GM23338 (cell line): ENCODE results near the gene JAZF1. TPM values are rescaled to one million over a fixed set of nuclear protein-coding genes. Genes with fewer than 3 reads are reported as not detected.

Experiments
- ATAC-seq: fragments of 200-7000 bp; cut with Tn5 transposase; 3 replicates; pipeline ENCODE4 v1.9.1; 2020
- DNase-seq: peaks from one replicate; pipeline ENCODE4 v3.0.0-alpha.2; 2015; ENCODE audit warnings: low spot score
- H2AFZ ChIP-seq: fragments of 200-600 bp; sonication (generic); 2 replicates; pipeline ENCODE4 v1.8.0; 2016; ENCODE audit warnings: antibody characterized with exemption, mild to moderate bottlenecking, moderate library complexity
- H3F3A ChIP-seq: fragments of 200-600 bp; sonication (generic); replicated peaks from 2 replicates; pipeline ENCODE4 v1.8.0; 2017; ENCODE audit warnings: antibody characterized with exemption, mixed run types, low read depth
- H3K27ac ChIP-seq: fragments of 200-600 bp; sonication (generic); 2 replicates; pipeline ENCODE4 v1.6.1; 2016; ENCODE audit warnings: low read depth
- H3K27me3 ChIP-seq: fragments of 200-600 bp; sonication (generic); 2 replicates; pipeline ENCODE4 v1.8.0; 2016; ENCODE audit warnings: mild to moderate bottlenecking, mixed run types, moderate library complexity; ENCODE audit not compliant: insufficient read depth
- H3K36me3 ChIP-seq: fragments of 200-600 bp; sonication (generic); 2 replicates; pipeline ENCODE4 v1.8.0; 2016; ENCODE audit warnings: mild to moderate bottlenecking; ENCODE audit not compliant: insufficient read depth
- H3K4me1 ChIP-seq: fragments of 200-600 bp; sonication (generic); 2 replicates; pipeline ENCODE4 v1.8.0; 2016; ENCODE audit warnings: mild to moderate bottlenecking, moderate library complexity; ENCODE audit not compliant: insufficient read depth
- H3K4me2 ChIP-seq: fragments of 200-600 bp; sonication (generic); 2 replicates; pipeline ENCODE4 v1.7.1; 2017; ENCODE audit warnings: mixed run types
- H3K4me3 ChIP-seq: fragments of 200-600 bp; sonication (generic); 2 replicates; pipeline ENCODE4 v1.6.1; 2016; ENCODE audit warnings: mixed run types
- H3K79me2 ChIP-seq: fragments of 200-600 bp; sonication (generic); replicated peaks from 2 replicates; pipeline ENCODE4 v1.8.0; 2017; ENCODE audit warnings: mild to moderate bottlenecking; ENCODE audit not compliant: insufficient read depth
- H3K9me2 ChIP-seq: fragments of 200-600 bp; sonication (generic); 2 replicates; pipeline ENCODE4 v1.8.0; 2017; ENCODE audit not compliant: insufficient read depth
- H4K20me1 ChIP-seq: fragments of 200-600 bp; sonication (generic); replicated peaks from 2 replicates; pipeline ENCODE4 v1.8.0; 2017; ENCODE audit warnings: mild to moderate bottlenecking; ENCODE audit not compliant: insufficient read depth
- H3K27ac Mint-ChIP-seq: 2 replicates; pipeline ENCODE4 v1.8.0; 2020; ENCODE audit warnings: inconsistent platforms, mild to moderate bottlenecking, moderate library complexity, mixed read lengths
- H3K27me3 Mint-ChIP-seq: 3 replicates; pipeline ENCODE4 v1.8.0; 2022; ENCODE audit warnings: low read depth, mild to moderate bottlenecking, moderate library complexity, mixed read lengths, inconsistent platforms; ENCODE audit not compliant: insufficient read depth, poor library complexity
- H3K36me3 Mint-ChIP-seq: 3 replicates; pipeline ENCODE4 v1.8.0; 2021; ENCODE audit warnings: low read depth, mild to moderate bottlenecking, inconsistent platforms, moderate library complexity, mixed read lengths
- H3K4me1 Mint-ChIP-seq: 3 replicates; pipeline ENCODE4 v1.8.0; 2020; ENCODE audit warnings: mild to moderate bottlenecking, inconsistent platforms, mixed read lengths
- H3K4me3 Mint-ChIP-seq: 3 replicates; pipeline ENCODE4 v1.8.0; 2021; ENCODE audit warnings: moderate library complexity, mild to moderate bottlenecking, inconsistent platforms, mixed read lengths
- H3K9me3 Mint-ChIP-seq: 3 replicates; pipeline ENCODE4 v1.8.0; 2020; ENCODE audit warnings: moderate library complexity, mild to moderate bottlenecking, inconsistent platforms, mixed read lengths
- ETS1 ChIP-seq: IDR thresholded peaks from 2 replicates; pipeline ENCODE4 v1.6.1; 2016; ENCODE audit warnings: antibody characterized with exemption
- EZH2 ChIP-seq: fragments of 200-600 bp; sonication (generic); IDR thresholded peaks from one replicate; pipeline ENCODE4 v1.8.0; 2017; ENCODE audit warnings: antibody characterized with exemption, mild to moderate bottlenecking, low read depth; ENCODE audit not compliant: unreplicated experiment
- JUNB ChIP-seq: IDR thresholded peaks from one replicate; pipeline ENCODE4 v1.6.1; 2016; ENCODE audit warnings: antibody characterized with exemption; ENCODE audit not compliant: unreplicated experiment
- POLR2AphosphoS5 ChIP-seq: IDR thresholded peaks from 2 replicates; pipeline ENCODE4 v1.6.1; 2016; ENCODE audit warnings: antibody characterized with exemption, low read depth
- REST ChIP-seq: IDR thresholded peaks from one replicate; pipeline ENCODE4 v1.6.1; 2018; ENCODE audit warnings: antibody characterized with exemption; ENCODE audit not compliant: unreplicated experiment
- STAT1 ChIP-seq: IDR thresholded peaks from one replicate; pipeline ENCODE4 v1.6.1; 2016; ENCODE audit warnings: antibody characterized with exemption; ENCODE audit not compliant: unreplicated experiment
- ZNF331 ChIP-seq: fragments of 250-450 bp; sonication (Bioruptor Pico); IDR thresholded peaks from 2 replicates; pipeline ENCODE4 v1.5.0; 2020; ENCODE audit warnings: low read depth, mild to moderate bottlenecking, moderate library complexity
- polyA plus RNA-seq: library from polyadenylated mRNA; unstranded; fragments of >200 nt; fragmentation: Nextera tagmentation; extraction: Ambion mirVana; gene quantifications from 2 replicates; pipeline ENCODE4 v1.2.1, GENCODE V29; 2016
- total RNA-seq: library from RNA; depleted of rRNA; stranded (reverse); fragments of >200 nt; shearing (Covaris generic); gene quantifications from 2 replicates; pipeline ENCODE4 v1.2.3, GENCODE V29; 2014

JAZF1 gene
- total and polyA plus RNA-seq, 2 experiments from 2014 or later = 12.2 to 22.2 TPM

- no peaks in the 10 kb centered on the region for H3K4me1 Mint-ChIP-seq
- H3K4me2 ChIP-seq = no peak overlapping the region
- H3K27me3 Mint-ChIP-seq = peaks cover 6% of the 10 kb centered on the region
Observed at GRCh38 chr7:27812706-27813105, 367.9 kb downstream of the JAZF1 start.

GRCh38 chr7:27810186-27810585 is 370.4 kb downstream of the JAZF1 start:
- H3K4me1 Mint-ChIP-seq = no peaks in the 10 kb centered on the region
- H3K27ac Mint-ChIP-seq = no peak overlapping the region
- Histone ChIP-seq H3K4me3 (no peak overlapping the region), H3F3A (no peaks in the 10 kb centered on the region), H4K20me1 (no peaks in the 10 kb centered on the region), H2AFZ (no peak overlapping the region), H3K79me2 (no peaks in the 10 kb centered on the region), H3K4me2 (no peak overlapping the region), H3K36me3 (no peaks in the 10 kb centered on the region), H3K27me3 (no peaks in the 10 kb centered on the region), H3K27ac (no peak overlapping the region), H3K4me1 (no peaks in the 10 kb centered on the region), H3K9me2 (no peaks in the 10 kb centered on the region)
- no peak overlapping the region for H3K4me3 Mint-ChIP-seq
- H3K9me3 Mint-ChIP-seq = no peaks in the 10 kb centered on the region
- H3K27me3 Mint-ChIP-seq = peaks cover 3% of the 10 kb centered on the region
- ATAC-seq = no peak
- no peak for DNase-seq
- H3K36me3 Mint-ChIP-seq = peaks cover 4% of the 10 kb centered on the region; the same call in 2 of the 3 replicates
- TF ChIP-seq ZNF331 (CRISPR knock-in tag) = no peak
- no peak for TF ChIP-seq POLR2AphosphoS5
- TF ChIP-seq ETS1 = no peak
- no peak for TF ChIP-seq STAT1
- no peak for TF ChIP-seq REST
- TF ChIP-seq JUNB = no peak

More at GRCh38 chr7:27812706-27813105, 367.9 kb downstream of the JAZF1 start:
- no peak for DNase-seq
- ATAC-seq = no peak
- Histone ChIP-seq H3K4me1 (no peaks in the 10 kb centered on the region), H4K20me1 (no peaks in the 10 kb centered on the region), H2AFZ (no peak overlapping the region), H3K4me3 (no peak overlapping the region), H3K79me2 (no peaks in the 10 kb centered on the region), H3K27ac (no peak overlapping the region), H3K27me3 (no peaks in the 10 kb centered on the region), H3K36me3 (no peaks in the 10 kb centered on the region), H3K9me2 (no peaks in the 10 kb centered on the region), H3F3A (no peaks in the 10 kb centered on the region)
- H3K36me3 Mint-ChIP-seq = peaks cover 4% of the 10 kb centered on the region; the same call in 2 of the 3 replicates
- H3K27ac Mint-ChIP-seq = no peak overlapping the region
- no peaks in the 10 kb centered on the region for H3K9me3 Mint-ChIP-seq
- H3K4me3 Mint-ChIP-seq = no peak overlapping the region
- no peak for TF ChIP-seq EZH2
